ENCODE data around the gene TRIOBP.

The TRIOBP gene

DNA sequence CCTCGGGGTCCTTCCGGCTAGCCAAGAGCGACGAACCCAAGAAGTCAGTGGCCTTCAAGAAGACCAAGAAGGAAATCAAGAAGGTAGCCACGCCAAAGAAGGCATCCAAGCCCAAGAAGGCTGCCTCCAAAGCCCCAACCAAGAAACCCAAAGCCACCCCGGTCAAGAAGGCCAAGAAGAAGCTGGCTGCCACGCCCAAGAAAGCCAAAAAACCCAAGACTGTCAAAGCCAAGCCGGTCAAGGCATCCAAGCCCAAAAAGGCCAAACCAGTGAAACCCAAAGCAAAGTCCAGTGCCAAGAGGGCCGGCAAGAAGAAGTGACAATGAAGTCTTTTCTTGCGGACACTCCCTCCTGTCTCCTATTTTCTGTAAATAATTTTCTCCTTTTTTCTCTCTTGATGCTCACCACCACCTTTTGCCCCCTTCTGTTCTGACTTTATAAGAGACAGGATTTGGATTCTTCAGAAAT is 109.0 kb downstream of the TRIOBP start:
- Mint-ChIP-seq H3K36me3 (ENCODE audit: low read depth) (peaks cover 6% of the 10 kb centered on the region), H3K27ac (peak overlapping the region; percentile 83), H3K4me1 (peaks cover 52% of the 10 kb centered on the region), H3K4me3 (peak overlapping the region; percentile 98), H3K27me3 (ENCODE audit: low read depth, poor library complexity) (peaks cover 19% of the 10 kb centered on the region), H3K9me3 (no peaks in the 10 kb centered on the region)
- TF ChIP-seq, protein P1, sequence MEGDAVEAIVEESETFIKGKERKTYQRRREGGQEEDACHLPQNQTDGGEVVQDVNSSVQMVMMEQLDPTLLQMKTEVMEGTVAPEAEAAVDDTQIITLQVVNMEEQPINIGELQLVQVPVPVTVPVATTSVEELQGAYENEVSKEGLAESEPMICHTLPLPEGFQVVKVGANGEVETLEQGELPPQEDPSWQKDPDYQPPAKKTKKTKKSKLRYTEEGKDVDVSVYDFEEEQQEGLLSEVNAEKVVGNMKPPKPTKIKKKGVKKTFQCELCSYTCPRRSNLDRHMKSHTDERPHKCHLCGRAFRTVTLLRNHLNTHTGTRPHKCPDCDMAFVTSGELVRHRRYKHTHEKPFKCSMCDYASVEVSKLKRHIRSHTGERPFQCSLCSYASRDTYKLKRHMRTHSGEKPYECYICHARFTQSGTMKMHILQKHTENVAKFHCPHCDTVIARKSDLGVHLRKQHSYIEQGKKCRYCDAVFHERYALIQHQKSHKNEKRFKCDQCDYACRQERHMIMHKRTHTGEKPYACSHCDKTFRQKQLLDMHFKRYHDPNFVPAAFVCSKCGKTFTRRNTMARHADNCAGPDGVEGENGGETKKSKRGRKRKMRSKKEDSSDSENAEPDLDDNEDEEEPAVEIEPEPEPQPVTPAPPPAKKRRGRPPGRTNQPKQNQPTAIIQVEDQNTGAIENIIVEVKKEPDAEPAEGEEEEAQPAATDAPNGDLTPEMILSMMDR (IDR thresholded peaks at IDR 0.05), result no peak
- no peak for DNase-seq

DNA sequence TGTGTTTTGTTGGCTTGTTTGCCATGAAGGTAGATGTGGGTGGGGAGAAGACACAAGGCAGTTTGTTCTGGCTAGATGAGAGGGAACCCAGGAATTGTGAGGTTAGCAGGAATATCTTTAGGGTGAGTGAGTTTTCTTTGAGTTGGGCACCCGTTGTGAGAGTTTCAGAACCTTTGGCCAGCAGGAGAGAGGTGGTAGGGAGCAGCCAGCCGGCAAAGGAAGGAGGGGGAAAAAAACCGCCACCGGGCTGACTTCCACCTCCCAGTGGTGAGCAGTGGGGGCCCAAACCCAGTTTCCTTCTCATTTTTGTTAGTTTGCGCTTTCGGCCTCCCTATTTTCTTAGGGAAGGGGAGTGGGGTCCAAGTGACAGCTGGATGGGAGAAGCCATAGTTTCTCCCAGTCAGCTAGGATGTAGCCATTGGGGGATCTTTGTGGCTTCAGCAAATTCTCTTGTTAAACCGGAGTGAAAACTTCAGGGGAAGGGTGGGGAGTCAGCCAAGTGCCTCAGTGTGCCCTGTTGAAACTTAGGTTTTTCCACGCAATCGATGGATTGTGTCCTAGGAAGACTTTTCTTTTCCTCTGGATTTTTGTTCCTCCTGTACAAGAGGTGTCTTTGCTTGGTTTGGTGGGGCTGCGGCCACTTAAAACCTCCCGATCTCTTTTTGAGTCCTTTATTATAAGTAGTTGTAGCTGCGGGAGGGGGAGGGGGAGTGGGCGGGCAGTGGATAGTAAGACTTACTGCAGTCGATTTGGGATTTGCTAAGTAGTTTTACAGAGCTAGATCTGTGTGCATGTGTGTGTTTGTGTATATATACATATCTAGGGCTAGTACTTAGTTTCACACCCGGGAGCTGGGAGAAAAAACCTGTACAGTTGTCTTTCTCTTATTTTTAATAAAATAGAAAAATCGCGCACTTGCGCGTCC is 109.8 kb downstream of the TRIOBP start:
- H3K27ac Mint-ChIP-seq, result peak overlapping the region; percentile 85
- TF ChIP-seq, protein P1 (IDR thresholded peaks at IDR 0.05), result no peak
- H3K4me1 Mint-ChIP-seq, result peaks cover 52% of the 10 kb centered on the region
- peak; percentile 39 for DNase-seq
- peak overlapping the region; percentile 98 for H3K4me3 Mint-ChIP-seq
- peaks cover 14% of the 10 kb centered on the region for H3K27me3 Mint-ChIP-seq (ENCODE audit: low read depth, poor library complexity)
- peaks cover 6% of the 10 kb centered on the region for H3K36me3 Mint-ChIP-seq (ENCODE audit: low read depth)
- H3K9me3 Mint-ChIP-seq, result no peaks in the 10 kb centered on the region

DNA sequence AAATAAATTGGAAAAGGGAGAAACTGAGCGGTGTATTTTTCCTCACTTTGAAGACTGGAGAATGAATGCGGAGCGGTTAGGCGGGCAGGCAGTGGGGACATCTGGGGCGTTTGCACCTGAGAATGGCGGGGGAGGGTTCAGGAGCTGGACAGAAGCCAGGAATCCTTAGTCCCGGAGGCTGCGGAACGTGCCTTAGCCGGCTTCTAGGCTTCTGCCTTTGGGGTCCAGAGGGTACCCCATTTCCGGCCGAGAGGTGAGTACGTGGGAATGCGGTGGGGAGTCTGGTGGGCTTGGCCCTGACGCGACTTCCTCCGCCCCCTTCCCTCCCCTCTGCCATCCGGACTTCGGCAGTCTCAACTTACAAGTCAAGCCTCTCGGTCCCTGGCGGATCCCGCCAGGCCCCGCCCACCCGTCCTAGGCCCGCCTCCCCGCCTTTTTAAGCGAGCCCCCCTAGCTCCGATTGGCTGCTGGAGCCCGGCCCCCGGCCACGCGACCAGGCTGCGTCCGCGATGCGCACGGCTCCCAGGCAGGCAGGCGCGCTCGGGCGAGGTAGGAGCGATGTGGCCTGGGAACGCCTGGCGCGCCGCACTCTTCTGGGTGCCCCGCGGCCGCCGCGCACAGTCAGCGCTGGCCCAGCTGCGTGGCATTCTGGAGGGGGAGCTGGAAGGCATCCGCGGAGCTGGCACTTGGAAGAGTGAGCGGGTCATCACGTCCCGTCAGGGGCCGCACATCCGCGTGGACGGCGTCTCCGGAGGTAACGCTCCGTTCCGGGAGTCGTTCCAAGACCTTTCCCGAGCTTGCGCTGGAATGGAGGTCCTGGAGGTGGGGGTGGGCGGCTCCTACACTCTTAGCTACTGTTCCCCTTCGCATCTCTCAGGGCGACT is 110.8 kb downstream of the TRIOBP start, which contains the start of gene GCAT:
Gene GCAT, plus strand, starts transcription at position 525 of the 884 bp plus-strand sequence. Its CDS starts 34 bp downstream, at position 559.
- Mint-ChIP-seq H3K27ac (peak within 1 kb of the TSS; percentile 94), H3K4me1 (peaks cover 51% of the 10 kb centered on the region), H3K27me3 (ENCODE audit: low read depth, poor library complexity) (peaks cover 10% of the 10 kb centered on the region), H3K9me3 (no peaks in the 10 kb centered on the region), H3K4me3 (peak within 1 kb of the TSS; percentile 98), H3K36me3 (ENCODE audit: low read depth) (peaks cover 6% of the 10 kb centered on the region)
- TF ChIP-seq, protein P1 (IDR thresholded peaks at IDR 0.05), result no peak
- DNase-seq, result peak; percentile 98

DNA sequence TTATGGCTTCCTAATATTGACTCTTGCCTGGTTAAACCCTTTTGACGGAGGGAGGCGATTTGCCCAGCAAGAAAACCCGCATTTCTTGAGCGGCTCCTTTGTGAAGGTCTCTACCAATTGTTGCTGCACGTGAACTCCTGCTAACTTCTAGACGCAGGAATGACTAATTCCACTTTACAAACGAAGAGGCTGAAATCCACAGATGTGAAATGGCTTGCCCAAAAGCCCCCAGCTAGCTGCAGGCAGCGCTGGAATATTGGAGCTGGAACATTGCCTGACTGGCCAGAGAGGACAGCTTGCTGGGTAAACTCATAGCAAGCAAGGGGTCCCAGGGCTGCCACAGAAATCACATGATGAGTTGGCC is 111.4 kb downstream of the TRIOBP start:
- Mint-ChIP-seq H3K9me3 (no peaks in the 10 kb centered on the region), H3K4me3 (peak overlapping the region; percentile 98), H3K27ac (peak overlapping the region; percentile 59), H3K4me1 (peaks cover 44% of the 10 kb centered on the region), H3K27me3 (ENCODE audit: low read depth, poor library complexity) (peaks cover 4% of the 10 kb centered on the region), H3K36me3 (ENCODE audit: low read depth) (peaks cover 6% of the 10 kb centered on the region)
- no peak for DNase-seq
- TF ChIP-seq, protein P1 (IDR thresholded peaks at IDR 0.05), result no peak

DNA sequence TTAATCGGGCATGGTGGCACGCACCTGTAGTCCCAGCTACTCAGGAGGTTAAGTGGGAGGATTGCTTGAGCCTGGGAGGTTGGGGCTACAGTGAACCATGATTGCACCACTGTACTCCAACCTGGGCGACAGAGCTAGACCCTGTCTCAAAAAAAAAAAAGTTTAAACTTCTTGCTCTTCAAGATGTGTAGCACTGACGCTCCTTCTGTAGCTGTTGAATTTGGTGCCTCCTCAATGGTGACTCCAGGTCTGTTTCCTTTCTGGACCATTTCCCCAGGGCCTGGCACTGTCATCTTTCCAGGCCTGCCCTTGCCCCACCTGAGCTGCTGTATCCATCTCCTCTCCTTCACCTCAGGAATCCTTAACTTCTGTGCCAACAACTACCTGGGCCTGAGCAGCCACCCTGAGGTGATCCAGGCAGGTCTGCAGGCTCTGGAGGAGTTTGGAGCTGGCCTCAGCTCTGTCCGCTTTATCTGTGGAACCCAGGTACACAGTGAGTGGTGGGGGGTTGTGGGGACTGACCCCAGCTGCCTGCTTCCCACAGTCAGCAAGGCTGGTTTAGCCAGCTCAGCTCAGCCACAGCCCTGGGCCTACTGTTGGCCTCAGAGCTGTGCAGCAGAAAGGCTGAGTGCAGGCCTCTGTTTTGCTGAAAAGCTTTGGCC is 113.0 kb downstream of the TRIOBP start:
- TF ChIP-seq, protein P1 (IDR thresholded peaks at IDR 0.05), result no peak
- peaks cover 34% of the 10 kb centered on the region for H3K4me1 Mint-ChIP-seq
- peaks cover 3% of the 10 kb centered on the region for H3K27me3 Mint-ChIP-seq (ENCODE audit: low read depth, poor library complexity)
- peak overlapping the region; percentile 75 for H3K4me3 Mint-ChIP-seq
- peaks cover 6% of the 10 kb centered on the region for H3K36me3 Mint-ChIP-seq (ENCODE audit: low read depth)
- H3K9me3 Mint-ChIP-seq, result no peaks in the 10 kb centered on the region
- no peak for DNase-seq
- H3K27ac Mint-ChIP-seq, result no peak overlapping the region

All from nephron progenitor cell (in vitro differentiated cells).